Liver (tissue), 9 donors: Measurements from ENCODE around the gene TRIM71. TPM values are rescaled to one million over a fixed set of nuclear protein-coding genes. Genes with fewer than 3 reads are reported as not detected.
"Not testable (repeated sequence)": the region's sequence is repeated elsewhere in the genome, so short reads cannot be mapped to it uniquely, and the experiment has no call there.

Experiments used
- DNase-seq: peaks from one replicate; pipeline ENCODE4 v3.0.0-alpha.2; 2017; ENCODE audit warnings: low spot score
- H3K27ac ChIP-seq, 2 donors: one replicate each; pipeline ENCODE4 v1.7.0; 2013; ENCODE audit warnings: inconsistent platforms in 2 of 2, low read length in 2 of 2, control low read depth in 1 of 2, low read depth in 1 of 2, mild to moderate bottlenecking in 1 of 2
- H3K27me3 ChIP-seq, 4 donors: one replicate each; pipeline versions ENCODE4 v1.6.1 to v1.7.0; 2013; ENCODE audit warnings: low read length in 3 of 4, inconsistent platforms in 1 of 4, mild to moderate bottlenecking in 1 of 4, moderate library complexity in 1 of 4; ENCODE audit not compliant: control insufficient read depth in 4 of 4, insufficient read depth in 4 of 4
- H3K36me3 ChIP-seq, 4 donors: one replicate each; pipeline versions ENCODE4 v1.6.1 to v1.7.0; 2013; ENCODE audit warnings: low read length in 3 of 4, mild to moderate bottlenecking in 3 of 4, low read depth in 1 of 4, moderate library complexity in 1 of 4; ENCODE audit not compliant: control insufficient read depth in 4 of 4, insufficient read depth in 3 of 4
- H3K4me1 ChIP-seq, 4 donors: one replicate each; pipeline versions ENCODE4 v1.6.1 to v1.7.0; 2013; ENCODE audit warnings: low read length in 3 of 4, mild to moderate bottlenecking in 3 of 4, moderate library complexity in 1 of 4; ENCODE audit not compliant: control insufficient read depth in 4 of 4, insufficient read depth in 4 of 4
- H3K4me3 ChIP-seq, 3 donors: one replicate each; pipeline versions ENCODE4 v1.6.1 to v1.7.0; 2013; ENCODE audit warnings: low read length in 3 of 3, control low read depth in 1 of 3, low read depth in 1 of 3, mild to moderate bottlenecking in 1 of 3
- H3K9ac ChIP-seq, 2 donors: one replicate each; pipeline ENCODE4 v1.7.0; 2013; ENCODE audit warnings: low read length in 2 of 2, mild to moderate bottlenecking in 2 of 2, moderate library complexity in 2 of 2, control low read depth in 1 of 2, low read depth in 1 of 2
- H3K9me3 ChIP-seq, 4 donors: one replicate each; pipeline versions ENCODE4 v1.6.1 to v1.7.0; 2013; ENCODE audit warnings: low read length in 3 of 4; ENCODE audit not compliant: control insufficient read depth in 4 of 4
- CTCF ChIP-seq: fragments of 150-350 bp; IDR thresholded peaks from 2 replicates; pipeline ENCODE4 v1.5.1; 2017; ENCODE audit warnings: improper control_type of control experiment, low read depth, low read length; ENCODE audit not compliant: missing input control
- EGR1 ChIP-seq, 2 donors: IDR thresholded peaks; 2 replicates each; pipeline ENCODE4 v1.6.1; 2016 to 2018; ENCODE audit warnings: antibody characterized with exemption in 2 of 2, low read depth in 2 of 2
- FOXA1 ChIP-seq: IDR thresholded peaks from 2 replicates; pipeline ENCODE4 v1.6.1; 2016; ENCODE audit warnings: antibody characterized with exemption
- FOXA2 ChIP-seq: IDR thresholded peaks from 2 replicates; pipeline ENCODE4 v1.6.1; 2016; ENCODE audit warnings: antibody characterized with exemption
- GABPA ChIP-seq, 2 donors: IDR thresholded peaks in 1 of 2; conservative IDR thresholded peaks in 1 of 2; 2 replicates each; pipeline ENCODE4 v1.6.1; 2016; ENCODE audit warnings: antibody characterized with exemption in 2 of 2, mild to moderate bottlenecking in 1 of 2, moderate library complexity in 1 of 2
- HNF4A ChIP-seq, 2 donors: conservative IDR thresholded peaks; 2 replicates each; pipeline ENCODE4 v1.6.1; 2016; ENCODE audit warnings: antibody characterized with exemption in 2 of 2, mild to moderate bottlenecking in 2 of 2
- JUND ChIP-seq, 2 donors: IDR thresholded peaks; 2 replicates each; pipeline ENCODE4 v1.6.1; 2016; ENCODE audit warnings: antibody characterized with exemption in 2 of 2
- NR2F2 ChIP-seq: IDR thresholded peaks from 2 replicates; pipeline ENCODE4 v1.6.1; 2016; ENCODE audit warnings: antibody characterized with exemption
- RAD21 ChIP-seq, 2 donors: IDR thresholded peaks; 2 replicates each; pipeline ENCODE4 v1.6.1; 2016; ENCODE audit warnings: antibody characterized with exemption in 2 of 2, mild to moderate bottlenecking in 2 of 2
- RXRA ChIP-seq, 2 donors: IDR thresholded peaks; 2 replicates each; pipeline ENCODE4 v1.6.1; 2017 to 2018; ENCODE audit warnings: antibody characterized with exemption in 2 of 2, mild to moderate bottlenecking in 1 of 2
- SP1 ChIP-seq: IDR thresholded peaks from 2 replicates; pipeline ENCODE4 v1.6.1; 2018; ENCODE audit warnings: antibody characterized with exemption, mild to moderate bottlenecking
- TAF1 ChIP-seq: conservative IDR thresholded peaks from 2 replicates; pipeline ENCODE4 v1.6.1; 2016; ENCODE audit warnings: antibody characterized with exemption, mild to moderate bottlenecking
- YY1 ChIP-seq: IDR thresholded peaks from 2 replicates; pipeline ENCODE4 v1.6.1; 2016; ENCODE audit warnings: antibody characterized with exemption, mild to moderate bottlenecking
- WGBS: extraction: QIAGEN DNeasy Blood & Tissue Kit; methylation state at CpG from one replicate; pipeline ENCODE4 v1.1.7; 2013; 5-methylcytosine and 5-hydroxymethylcytosine counted together
- polyA plus RNA-seq, 2 donors: library from polyadenylated mRNA; stranded (reverse) in 1 of 2; unstranded in 1 of 2; fragments of 200-250 nt in 1 of 2; fragments of >200 nt in 1 of 2; fragmentation: Nextera tagmentation in 1 of 2; extraction: Ambion mirVana in 1 of 2; gene quantifications; one replicate each; pipeline versions ENCODE4 v1.2.1 to v1.2.3, GENCODE V29; 2013 to 2015
- total RNA-seq, 2 donors: library from RNA; depleted of rRNA; stranded (reverse); fragments of >200 nt; gene quantifications; one replicate each; pipeline ENCODE4 v1.2.3, GENCODE V29; 2014
- TF ChIP-seq, protein P1 (sequence below): IDR thresholded peaks from 2 replicates; pipeline ENCODE4 v1.6.1; 2016; ENCODE audit warnings: antibody characterized with exemption
- TF ChIP-seq, protein P2 (sequence below): IDR thresholded peaks from 2 replicates; pipeline ENCODE4 v1.6.1; 2016; ENCODE audit warnings: antibody characterized with exemption
- TF ChIP-seq, protein P3 (sequence below): IDR thresholded peaks from 2 replicates; pipeline ENCODE4 v1.6.1; 2016; ENCODE audit warnings: antibody characterized with exemption
- TF ChIP-seq, protein P4 (sequence below): IDR thresholded peaks from 2 replicates; pipeline ENCODE4 v1.6.1; 2016; ENCODE audit warnings: antibody characterized with exemption, mild to moderate bottlenecking
- donor health status: healthy.
- donor health status: healthy.
- donor health status: healthy.
- donor health status: healthy.
- donor health status: healthy.

Gene TRIM71
- total and polyA plus RNA-seq, 4 donors, result under 0.01 to 9.1 TPM; not detected in 2

DNA sequence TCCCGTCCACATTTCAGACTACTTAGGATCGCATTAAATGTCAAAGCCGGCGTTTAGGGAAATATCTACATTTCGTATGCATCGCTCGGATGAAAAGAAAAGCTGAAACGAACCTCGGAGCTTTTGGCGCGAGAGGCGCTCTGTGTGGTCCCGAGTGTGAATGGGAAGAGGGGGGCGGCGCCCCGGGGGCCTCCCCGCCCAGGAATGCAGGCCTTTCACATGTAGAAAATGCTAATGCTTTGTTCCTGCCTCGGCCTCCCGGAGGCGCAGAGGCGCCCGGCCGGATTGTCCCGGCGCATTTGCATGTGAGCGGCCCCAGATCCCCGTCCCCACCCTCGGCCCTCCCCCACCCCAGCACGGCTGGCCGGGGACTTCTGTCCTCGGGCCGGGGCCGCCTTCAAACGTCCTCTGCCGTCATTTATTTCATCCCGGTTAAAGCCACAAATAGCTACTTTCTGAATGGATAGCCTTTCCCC is 37.0 kb upstream of the TRIM71 start:
- Histone ChIP-seq H3K9ac (no peak overlapping the region), H3K4me3 (peak overlapping the region; percentile 53 to 85 (median 76)), H3K9me3 (no peaks in the 10 kb centered on the region), H3K4me1 (peaks cover 6 to 13% (median 9%) of the 10 kb centered on the region in 4 donors), H3K36me3 (no peaks in the 10 kb centered on the region), H3K27me3 (no peaks in the 10 kb centered on the region), H3K27ac (no peak overlapping the region)
- peak; percentile 50 for DNase-seq
- WGBS, result 7% methylated on average over 36 of the region's 36 CpGs
- TF ChIP-seq, protein P1, sequence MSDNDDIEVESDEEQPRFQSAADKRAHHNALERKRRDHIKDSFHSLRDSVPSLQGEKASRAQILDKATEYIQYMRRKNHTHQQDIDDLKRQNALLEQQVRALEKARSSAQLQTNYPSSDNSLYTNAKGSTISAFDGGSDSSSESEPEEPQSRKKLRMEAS, result no peak
- TF ChIP-seq FOXA1 (no peak), FOXA2 (no peak), GABPA (IDR thresholded peaks at IDR 0.05 in 1 of 2, conservative IDR thresholded peaks at IDR 0.05 in 1 of 2) (no peak), JUND (IDR thresholded peaks at IDR 0.05) (no peak), SP1 (no peak), TAF1 (no peak), EGR1 (IDR thresholded peaks at IDR 0.05; ENCODE audit: low read depth in 2 of 2) (no peak), HNF4A (conservative IDR thresholded peaks at IDR 0.05) (no peak), RXRA (IDR thresholded peaks at IDR 0.05) (no peak), YY1 (no peak), NR2F2 (no peak)
- TF ChIP-seq, protein P2, sequence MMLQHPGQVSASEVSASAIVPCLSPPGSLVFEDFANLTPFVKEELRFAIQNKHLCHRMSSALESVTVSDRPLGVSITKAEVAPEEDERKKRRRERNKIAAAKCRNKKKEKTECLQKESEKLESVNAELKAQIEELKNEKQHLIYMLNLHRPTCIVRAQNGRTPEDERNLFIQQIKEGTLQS, result no peak
- TF ChIP-seq, protein P3, sequence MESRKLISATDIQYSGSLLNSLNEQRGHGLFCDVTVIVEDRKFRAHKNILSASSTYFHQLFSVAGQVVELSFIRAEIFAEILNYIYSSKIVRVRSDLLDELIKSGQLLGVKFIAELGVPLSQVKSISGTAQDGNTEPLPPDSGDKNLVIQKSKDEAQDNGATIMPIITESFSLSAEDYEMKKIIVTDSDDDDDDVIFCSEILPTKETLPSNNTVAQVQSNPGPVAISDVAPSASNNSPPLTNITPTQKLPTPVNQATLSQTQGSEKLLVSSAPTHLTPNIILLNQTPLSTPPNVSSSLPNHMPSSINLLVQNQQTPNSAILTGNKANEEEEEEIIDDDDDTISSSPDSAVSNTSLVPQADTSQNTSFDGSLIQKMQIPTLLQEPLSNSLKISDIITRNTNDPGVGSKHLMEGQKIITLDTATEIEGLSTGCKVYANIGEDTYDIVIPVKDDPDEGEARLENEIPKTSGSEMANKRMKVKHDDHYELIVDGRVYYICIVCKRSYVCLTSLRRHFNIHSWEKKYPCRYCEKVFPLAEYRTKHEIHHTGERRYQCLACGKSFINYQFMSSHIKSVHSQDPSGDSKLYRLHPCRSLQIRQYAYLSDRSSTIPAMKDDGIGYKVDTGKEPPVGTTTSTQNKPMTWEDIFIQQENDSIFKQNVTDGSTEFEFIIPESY, result no peak
- TF ChIP-seq, protein P4, sequence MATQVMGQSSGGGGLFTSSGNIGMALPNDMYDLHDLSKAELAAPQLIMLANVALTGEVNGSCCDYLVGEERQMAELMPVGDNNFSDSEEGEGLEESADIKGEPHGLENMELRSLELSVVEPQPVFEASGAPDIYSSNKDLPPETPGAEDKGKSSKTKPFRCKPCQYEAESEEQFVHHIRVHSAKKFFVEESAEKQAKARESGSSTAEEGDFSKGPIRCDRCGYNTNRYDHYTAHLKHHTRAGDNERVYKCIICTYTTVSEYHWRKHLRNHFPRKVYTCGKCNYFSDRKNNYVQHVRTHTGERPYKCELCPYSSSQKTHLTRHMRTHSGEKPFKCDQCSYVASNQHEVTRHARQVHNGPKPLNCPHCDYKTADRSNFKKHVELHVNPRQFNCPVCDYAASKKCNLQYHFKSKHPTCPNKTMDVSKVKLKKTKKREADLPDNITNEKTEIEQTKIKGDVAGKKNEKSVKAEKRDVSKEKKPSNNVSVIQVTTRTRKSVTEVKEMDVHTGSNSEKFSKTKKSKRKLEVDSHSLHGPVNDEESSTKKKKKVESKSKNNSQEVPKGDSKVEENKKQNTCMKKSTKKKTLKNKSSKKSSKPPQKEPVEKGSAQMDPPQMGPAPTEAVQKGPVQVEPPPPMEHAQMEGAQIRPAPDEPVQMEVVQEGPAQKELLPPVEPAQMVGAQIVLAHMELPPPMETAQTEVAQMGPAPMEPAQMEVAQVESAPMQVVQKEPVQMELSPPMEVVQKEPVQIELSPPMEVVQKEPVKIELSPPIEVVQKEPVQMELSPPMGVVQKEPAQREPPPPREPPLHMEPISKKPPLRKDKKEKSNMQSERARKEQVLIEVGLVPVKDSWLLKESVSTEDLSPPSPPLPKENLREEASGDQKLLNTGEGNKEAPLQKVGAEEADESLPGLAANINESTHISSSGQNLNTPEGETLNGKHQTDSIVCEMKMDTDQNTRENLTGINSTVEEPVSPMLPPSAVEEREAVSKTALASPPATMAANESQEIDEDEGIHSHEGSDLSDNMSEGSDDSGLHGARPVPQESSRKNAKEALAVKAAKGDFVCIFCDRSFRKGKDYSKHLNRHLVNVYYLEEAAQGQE, result no peak

DNA sequence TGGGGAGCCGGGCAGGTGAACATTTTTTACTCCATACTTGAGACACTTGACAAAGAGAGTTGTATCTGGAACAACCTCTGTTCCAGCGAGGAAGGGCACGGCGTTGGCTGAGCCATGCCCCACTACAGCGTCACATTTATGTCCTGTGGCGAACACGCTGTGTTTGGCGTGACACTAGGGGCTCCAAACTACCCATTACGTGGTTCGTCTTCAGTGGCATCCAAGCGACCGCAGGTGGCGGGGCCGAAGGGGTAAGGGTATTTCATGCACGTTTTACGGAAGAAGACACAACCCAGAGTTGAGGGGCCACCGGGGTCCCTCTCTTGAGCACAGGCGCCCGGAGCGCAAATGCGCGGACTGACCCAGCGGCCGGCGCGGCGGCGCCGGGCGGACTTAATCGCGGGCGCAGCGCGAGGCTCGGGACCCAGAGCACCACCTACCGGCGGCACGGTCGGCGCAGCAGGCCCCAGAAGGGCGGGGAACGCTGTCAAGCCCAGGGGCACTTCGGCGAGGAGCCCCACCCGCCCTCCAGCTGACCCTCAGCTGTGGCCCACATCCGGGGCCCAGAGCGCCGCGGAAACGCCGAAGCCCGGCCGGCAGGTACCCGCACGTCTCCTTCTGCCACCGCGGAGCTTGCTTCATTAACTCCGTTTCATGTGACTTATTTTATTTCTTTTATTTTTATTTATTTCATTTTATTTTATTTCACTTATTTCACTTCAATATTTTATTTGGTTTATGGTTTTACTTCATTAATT is 36.4 kb upstream of the TRIM71 start:
- TF ChIP-seq RAD21 (IDR thresholded peaks at IDR 0.05) (peak; percentile 39 to 65), CTCF (peak; percentile 58), EGR1 (IDR thresholded peaks at IDR 0.05; ENCODE audit: low read depth in 2 of 2) (no peak)
- H3K4me3 ChIP-seq, result peak overlapping the region; percentile 53 to 85 (median 76)
- H3K4me1 ChIP-seq, result peaks cover 6 to 13% (median 9%) of the 10 kb centered on the region in 4 donors
- no peaks in the 10 kb centered on the region for H3K36me3 ChIP-seq
- H3K9ac ChIP-seq, result peak overlapping the region in 1 of 2 donors; percentile 39
- H3K9me3 ChIP-seq, result no peaks in the 10 kb centered on the region
- H3K27ac ChIP-seq, result no peak overlapping the region
- 3% methylated on average over 59 of the region's 59 CpGs for WGBS
- no peaks in the 10 kb centered on the region for H3K27me3 ChIP-seq
- peak; percentile 82 for DNase-seq

GRCh38 chr3:32781969-32782270 is 35.9 kb upstream of the TRIM71 start:
- H3K4me1 ChIP-seq, result peaks cover 6 to 13% (median 9%) of the 10 kb centered on the region in 4 donors
- not testable (repeated sequence) for H3K27ac ChIP-seq, H3K9ac ChIP-seq, H3K36me3 ChIP-seq, DNase-seq, H3K4me3 ChIP-seq, H3K27me3 ChIP-seq, H3K9me3 ChIP-seq
- 93% methylated on average over 9 of the region's 9 CpGs for WGBS
